Esophagus mucosa (tissue), 1 donor: Measurements from ENCODE around the gene MRPL39. TPM values are rescaled to one million over a fixed set of nuclear protein-coding genes. Genes with fewer than 3 reads are reported as not detected.

ENCODE experiments used
- ATAC-seq: fragments of 200-7000 bp; cut with Tn5 transposase; one replicate; pipeline ENCODE4 v1.9.1; 2020
- total RNA-seq: library from RNA; stranded (reverse); gene quantifications from one replicate; pipeline ENCODE4 v1.2.4, GENCODE V29; 2023
- donor health status: DM: yes; HTN: yes; CAD: no.

MRPL39 gene
- total RNA-seq, 1 donor from 2014 or later = 29.8 TPM

DNA sequence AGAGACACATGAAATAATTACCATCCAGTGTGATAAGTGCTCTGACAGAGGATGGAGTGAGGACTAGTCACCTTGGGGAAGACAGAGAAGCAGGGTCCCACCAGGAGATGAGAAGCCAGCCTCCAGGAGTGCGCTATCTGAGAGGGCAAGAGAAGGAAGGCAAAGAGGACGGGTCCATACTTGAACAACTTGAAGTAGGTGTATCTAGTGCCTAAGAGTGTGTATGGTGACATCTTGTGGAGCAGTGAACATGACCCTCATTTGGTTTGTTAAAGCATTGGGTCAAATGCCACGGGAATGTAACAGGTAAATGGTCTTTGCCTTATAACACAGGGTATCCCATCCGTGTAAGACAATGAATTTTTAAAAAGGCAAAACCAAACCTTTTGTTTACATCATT lies 39.8 kb downstream of the MRPL39 start:
- peak; percentile 22 for ATAC-seq

GRCh38 chr21:25566645-25567044 lies 40.6 kb downstream of the MRPL39 start:
- ATAC-seq = no peak

DNA sequence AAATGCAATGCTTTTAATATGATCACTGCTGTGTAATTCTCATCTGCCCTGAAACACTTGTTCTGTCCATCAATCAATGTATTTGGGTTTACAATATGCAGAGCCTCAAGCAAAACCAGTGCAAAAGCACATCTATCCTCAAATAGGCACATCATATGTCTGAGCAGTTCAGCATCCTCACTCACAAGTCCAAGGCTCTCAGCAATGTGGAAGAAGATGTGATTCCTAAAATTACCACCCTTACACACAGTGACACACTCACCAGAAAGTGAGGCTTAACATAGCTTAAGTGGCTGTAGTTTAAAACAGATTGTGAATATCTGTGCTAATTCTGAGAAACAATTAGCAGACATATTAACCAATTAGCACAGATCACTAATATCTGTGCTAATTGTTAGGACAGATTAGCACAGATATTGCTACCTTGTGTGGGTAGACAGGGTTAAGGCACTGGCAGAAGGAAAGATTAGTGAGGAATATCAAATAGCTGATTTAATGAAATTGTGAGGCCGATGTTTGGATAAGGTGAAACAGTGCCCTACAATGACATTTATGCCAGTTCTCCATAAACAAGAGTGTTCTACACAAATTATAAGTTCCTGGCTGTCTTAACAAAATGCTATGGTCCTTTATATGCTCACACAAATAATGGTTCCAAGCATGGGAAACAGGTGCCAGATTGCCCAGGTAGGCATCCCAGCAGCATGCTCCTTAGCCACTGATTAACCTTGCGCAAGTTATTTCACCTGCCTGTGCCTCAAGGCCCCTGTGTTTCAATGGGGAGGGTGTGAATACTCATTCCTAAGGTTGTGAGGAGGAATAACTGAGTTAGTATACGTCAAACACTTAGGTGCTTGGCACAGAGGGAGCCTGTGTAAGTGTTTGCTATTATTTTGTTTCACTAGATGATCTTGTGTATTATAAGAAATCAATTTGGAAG lies 41.7 kb downstream of the MRPL39 start:
- no peak for ATAC-seq

DNA sequence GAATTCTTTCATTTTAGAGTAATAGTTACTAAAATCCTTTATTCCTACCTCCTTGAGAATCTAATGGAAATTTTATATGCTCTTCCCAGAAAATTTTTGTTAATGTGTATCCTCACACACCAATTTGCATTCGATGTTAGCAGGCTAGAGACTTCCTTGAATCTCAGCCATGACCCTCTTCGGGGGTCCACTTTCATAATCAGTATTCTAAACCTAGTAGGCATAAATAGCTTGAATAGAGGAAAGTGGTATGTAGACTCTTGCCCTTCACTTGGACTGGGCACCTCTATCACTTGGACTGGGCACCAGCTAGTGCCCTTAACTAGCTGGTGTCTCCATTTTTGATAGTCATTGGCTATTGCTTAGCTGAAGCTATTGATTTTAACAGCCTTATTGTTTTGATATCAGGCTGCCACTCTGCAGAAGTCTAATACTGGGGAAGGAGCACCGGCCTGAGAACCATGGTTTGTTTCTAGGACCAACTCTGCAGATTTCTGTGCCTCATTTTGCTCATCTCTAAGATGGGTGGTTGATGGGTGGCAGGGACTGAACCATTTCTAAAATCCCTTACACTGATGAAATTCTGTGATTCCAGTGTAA lies 42.8 kb downstream of the MRPL39 start:
- no peak for ATAC-seq

- ATAC-seq = no peak
Measured at GRCh38 chr21:25563361-25564116, 43.7 kb downstream of the MRPL39 start.

GRCh38 chr21:25562660-25563059 lies 44.6 kb downstream of the MRPL39 start:
- ATAC-seq = no peak

GRCh38 chr21:25561668-25562641 lies 45.3 kb downstream of the MRPL39 start:
- peak; percentile 75 for ATAC-seq

DNA sequence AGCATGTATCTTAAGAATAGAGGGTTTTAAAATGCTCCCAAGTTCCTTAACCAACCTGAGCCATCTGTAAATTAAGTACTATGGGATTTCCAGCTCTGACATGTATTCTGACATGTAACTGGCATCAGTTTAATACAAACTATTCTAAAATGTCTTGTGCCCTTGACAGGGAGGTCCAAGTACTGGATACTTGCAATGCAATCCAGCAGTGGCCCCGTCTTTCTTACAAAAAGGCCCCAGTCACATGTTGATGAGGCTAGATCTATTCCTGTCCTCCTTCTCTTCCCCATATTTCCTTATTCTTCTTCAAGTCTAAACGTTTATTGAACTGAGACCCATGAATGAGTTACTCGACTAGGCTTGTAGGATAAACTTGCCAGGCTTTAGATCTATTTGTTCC lies 46.4 kb downstream of the MRPL39 start:
- ATAC-seq = no peak

GRCh38 chr21:25560271-25560685 lies 47.0 kb downstream of the MRPL39 start:
- ATAC-seq = no peak

GRCh38 chr21:25559746-25560145 lies 47.5 kb downstream of the MRPL39 start:
- no peak for ATAC-seq

- no peak for ATAC-seq
Measured at GRCh38 chr21:25558123-25558522, 49.2 kb downstream of the MRPL39 start.

DNA sequence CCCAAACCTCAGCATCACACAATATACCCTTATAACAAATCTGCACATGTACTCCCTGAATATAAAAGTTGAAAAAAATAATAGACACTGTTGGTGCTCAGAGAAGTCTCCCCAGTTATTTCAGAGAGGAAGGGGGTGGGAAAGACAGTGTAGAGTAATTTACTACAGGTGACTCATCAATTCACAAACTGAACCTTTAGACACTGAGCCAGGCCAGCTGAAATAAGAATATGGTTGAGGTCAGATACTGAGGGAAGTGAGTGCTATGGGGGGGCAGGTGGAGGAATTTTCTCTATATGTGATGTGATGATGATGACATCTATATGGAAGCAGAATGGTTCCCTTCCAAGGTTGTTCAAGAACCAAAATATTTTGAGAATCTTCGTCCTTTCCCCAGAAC lies 50.1 kb downstream of the MRPL39 start:
- ATAC-seq = no peak

GRCh38 chr21:25556091-25556490 lies 51.2 kb downstream of the MRPL39 start:
- no peak for ATAC-seq

- no peak for ATAC-seq
Measured at GRCh38 chr21:25555492-25555891, 51.8 kb downstream of the MRPL39 start.

GRCh38 chr21:25552856-25553255 lies 54.4 kb downstream of the MRPL39 start:
- no peak for ATAC-seq

- ATAC-seq = no peak
Measured at GRCh38 chr21:25551569-25551968, 55.7 kb downstream of the MRPL39 start.

DNA sequence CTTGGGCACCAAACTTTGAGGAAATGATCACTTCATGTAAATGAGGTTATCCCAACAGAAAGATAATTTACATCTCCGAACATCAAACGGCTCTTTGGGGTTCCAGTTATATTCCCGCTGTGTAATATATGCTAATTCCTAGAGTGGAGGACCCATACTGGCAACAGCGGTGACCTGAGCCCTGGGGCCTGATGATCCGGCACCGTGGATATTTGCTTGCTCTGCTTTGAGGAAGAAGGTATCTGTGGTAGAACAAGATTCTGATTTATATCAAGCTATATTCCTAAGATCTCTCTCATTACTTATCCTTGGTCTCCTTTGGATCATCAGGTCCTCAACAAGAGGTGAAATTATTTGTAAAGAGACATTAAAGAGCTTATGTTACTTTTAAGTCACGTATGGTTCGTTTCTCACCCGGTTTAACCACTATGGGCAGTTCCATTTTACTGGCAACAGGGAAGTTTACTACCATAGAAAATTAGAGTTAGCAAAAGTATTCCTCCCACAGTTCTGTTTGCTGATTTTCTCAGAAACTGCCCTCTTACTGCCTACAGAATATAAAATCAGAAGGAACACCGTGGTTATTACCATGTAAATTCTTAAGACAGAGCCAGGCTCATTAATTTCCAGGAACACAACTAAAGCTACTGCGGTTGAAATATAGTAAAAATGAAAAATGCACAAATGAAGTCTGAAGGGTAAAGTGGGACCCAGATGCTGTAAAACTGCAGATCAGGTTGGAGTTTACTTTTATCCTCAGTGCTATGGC lies 56.7 kb downstream of the MRPL39 start:
- no peak for ATAC-seq

DNA sequence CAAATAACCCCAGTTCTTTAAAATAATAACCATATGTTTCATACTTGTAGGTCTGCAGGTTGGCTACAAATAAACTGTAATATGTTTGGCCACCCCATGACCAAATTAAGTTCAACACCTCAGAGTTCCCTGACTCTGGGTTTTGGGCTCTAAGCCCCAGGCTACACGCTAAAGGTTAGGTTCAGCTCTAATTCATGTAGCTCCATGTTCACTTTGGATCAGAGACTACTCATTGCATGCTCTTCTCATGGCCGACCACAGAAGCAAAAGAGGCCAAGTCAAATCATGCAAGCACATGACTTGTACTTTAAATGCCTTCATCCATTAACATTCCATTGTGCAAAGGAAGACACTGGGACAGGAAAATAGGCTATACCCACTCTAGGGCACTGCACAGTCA lies 66.2 kb downstream of the MRPL39 start:
- ATAC-seq = no peak

GRCh38 chr21:25539606-25540005 lies 67.7 kb downstream of the MRPL39 start:
- no peak for ATAC-seq

GRCh38 chr21:25537174-25537573 lies 70.1 kb downstream of the MRPL39 start:
- no peak for ATAC-seq

- ATAC-seq = no peak
Measured at GRCh38 chr21:25536752-25537151, 70.5 kb downstream of the MRPL39 start.
